C1 segment of cervical spinal cord (tissue), 14 donors: ENCODE data around the gene NFIA.

Experiments used
- DNase-seq, 14 donors: peaks; one replicate each; lab custom pipeline; 2025; lab: John Stamatoyannopoulos, UW

The NFIA gene

DNA sequence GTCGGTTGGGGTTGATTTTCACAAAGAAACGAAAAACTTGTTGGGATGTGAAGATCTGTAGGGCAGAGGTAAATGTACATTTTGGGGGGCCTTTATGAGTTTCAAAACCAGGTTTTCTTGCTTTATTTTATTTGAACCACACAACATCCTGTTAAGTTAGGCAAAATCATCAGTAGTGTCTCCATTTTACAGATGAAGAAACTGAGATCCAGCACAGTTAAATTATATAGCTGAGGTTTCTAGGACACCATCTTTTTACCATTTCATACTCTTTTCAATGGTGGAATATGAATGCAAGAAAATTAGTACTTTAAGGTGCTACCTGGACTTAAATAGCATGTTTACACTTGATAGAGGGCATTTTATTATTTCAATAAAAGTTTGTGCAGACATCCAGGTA, 187.7 kb downstream of the NFIA start:
- DNase-seq, result no peak

DNA sequence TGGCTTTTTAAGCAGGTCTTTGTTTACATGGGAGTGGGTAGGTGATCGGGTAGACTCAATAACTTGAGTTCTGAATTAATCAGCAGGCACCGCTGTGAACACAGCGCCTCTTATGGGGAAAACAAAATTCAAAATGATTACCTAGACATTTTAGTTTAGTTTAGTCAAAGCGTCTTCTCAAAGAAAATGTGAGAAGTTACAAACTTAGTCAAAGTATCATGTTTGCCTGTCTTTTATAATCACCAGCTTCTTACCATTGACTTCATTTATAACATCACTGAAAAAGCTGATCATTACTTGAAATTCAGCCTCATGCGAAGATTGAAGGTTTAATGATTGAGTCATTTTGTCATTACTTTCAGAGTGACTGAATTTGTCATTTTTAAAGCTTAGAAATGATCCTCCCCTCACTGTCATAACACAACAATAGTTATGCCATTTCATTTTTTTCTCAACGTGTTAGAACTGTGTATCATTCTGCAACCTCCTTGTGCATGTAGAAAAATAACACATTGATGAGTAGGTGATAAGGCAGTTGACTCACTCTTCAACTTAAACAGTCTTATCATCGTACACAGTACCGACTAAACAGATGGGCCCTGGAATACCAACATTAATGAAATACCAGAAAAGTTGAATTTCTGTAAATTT, 188.5 kb downstream of the NFIA start:
- no peak for DNase-seq

DNA sequence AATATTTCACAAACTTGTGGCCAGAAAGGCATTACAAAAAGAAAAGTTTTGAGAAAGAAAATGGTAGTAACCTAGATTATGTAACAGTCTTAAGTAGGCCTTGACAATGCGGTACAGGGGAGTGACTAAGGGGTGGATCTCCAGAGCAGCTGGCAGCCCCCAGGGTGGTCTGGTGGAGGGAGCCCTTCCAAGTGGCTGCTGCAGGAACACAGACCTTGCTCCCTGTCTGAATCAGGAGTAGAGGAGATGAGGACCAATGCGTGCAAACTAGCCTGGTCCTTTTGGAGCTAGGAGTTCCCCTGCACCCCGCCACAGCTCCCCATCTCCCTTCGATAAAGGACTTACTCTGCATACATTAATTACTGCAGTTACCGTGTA, 189.0 kb downstream of the NFIA start:
- DNase-seq, result peak in 1 of 14 donors; percentile 78

DNA sequence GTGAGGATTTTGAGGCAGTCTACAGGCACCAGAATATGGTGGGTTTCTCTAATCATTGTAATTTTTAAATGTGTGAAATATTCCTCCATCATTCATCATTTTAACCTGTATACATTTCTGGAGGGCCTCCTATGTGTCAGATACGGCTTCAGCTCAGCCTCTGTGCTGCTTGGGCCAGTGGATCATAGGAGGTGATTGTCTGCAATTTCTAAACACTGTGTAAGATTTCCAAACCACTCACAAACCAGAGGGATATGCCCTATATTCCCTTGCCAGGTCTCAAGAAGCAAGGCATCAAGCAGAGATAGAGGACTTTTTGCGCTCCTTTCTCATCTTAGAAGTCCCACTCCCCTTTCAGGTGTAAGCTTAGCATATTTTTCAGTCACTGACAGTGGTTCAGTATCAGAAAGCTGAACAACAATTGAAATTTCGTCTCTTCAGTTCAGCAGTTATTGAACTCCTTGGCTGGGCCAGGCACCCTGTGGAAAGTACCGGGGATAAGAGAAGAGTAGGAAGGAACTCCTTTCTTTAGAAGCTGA, 190.9 kb downstream of the NFIA start:
- DNase-seq, result peak in 2 of 14 donors; percentile 62 to 73

DNA sequence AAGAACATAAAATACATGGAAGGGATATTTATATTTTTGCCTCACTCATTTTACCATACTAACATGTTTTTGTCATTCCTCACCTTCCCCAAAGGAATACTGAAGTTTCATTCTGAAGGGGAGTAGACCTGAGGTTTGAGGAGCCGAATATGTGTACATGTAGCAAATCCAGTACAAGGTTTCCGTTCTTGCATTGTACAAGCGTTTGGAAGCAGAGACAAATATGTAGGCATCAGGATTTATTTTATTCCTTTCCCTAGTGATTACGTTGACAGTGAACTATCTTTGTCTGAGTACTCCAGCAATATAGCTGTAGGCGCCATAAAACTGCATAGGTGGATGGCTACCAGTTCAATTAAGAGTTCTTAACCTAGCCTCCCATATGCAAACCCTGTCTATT, 191.5 kb downstream of the NFIA start:
- peak in 1 of 14 donors; percentile 63 for DNase-seq

DNA sequence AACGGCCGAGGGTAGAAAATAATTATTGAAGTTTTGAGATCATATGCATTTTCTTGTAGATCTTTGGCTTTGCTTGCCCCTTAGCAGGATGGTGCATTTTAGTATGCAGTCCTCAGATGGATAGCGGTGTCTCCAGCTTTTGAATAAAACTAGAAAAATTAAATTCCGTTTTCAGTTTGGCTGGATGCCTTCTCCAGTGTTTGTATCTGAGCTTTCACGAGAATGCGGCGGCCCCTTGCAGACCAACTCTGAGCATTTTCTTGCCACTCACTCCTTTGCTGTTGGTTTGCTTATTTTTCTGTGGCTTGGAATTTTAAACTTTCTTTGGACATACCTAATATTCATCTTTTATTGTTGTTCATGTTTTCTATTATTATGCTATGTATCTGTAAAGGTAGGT, 192.6 kb downstream of the NFIA start:
- peak in 1 of 14 donors; percentile 17 for DNase-seq

DNA sequence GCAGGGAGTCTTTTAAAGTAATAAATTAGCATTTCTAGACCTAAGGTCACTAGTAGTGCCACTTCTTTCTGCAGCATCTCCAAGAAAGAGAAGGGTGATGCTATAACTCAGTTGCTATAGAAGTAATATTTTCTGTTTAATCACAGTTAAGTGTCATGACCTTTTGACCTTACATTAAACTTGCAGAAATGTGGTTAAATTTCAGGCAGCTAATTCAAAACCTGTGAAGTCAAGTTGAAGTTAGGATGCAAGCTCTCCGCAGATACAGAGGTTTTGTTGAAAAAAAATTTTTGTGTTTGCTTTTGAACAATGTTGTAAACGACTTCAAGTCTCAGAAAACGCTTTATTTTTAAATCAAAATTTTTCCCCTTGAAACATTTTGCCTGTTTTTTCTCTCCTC, 193.9 kb downstream of the NFIA start:
- DNase-seq, result no peak

DNA sequence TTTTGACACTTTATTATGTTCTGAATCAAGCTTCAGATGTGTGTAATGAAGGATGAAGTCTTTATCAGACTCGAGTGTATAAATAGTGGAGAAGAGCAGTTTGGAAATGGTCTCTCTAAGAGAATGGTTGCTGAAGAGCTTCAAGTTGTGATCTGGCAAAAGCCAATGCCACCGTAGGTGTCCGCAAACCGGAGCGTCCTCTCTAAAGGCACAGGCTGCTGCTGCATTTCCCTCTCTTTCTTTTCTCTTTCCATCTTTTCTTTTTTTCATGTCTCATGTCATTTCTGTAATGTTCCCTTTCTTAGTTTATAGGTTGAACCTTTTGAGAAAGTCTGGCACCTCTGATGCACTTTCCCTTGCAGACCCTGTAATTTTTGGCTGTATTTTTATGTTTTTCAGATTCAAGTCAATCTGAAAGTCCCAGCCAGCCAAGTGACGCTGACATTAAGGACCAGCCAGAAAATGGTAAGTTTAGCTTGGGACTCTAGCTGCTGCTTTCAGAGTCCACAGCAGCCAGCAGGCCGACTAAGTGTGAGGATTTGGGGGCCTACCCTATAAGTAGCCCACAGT, 194.8 kb downstream of the NFIA start:
- peak in 1 of 14 donors; percentile 78 for DNase-seq

DNA sequence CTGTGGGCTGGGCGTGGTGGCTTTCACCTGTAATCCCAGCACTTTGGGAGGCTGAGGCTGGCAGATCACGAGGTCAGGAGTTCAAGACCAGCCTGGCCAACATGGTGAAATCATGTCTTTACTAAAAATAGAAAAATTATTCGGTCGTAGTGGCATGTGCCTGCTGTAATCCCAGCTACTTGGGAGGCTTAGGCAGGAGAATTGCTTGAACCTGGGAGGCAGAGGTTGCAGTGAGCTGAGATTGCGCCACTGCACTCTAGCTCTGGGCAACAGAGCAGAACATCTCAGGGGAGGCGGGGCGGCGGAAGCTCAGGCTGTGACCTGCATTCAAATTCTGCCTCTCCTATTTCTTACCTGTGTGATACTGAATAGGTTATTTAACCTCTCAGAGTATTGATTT, 196.1 kb downstream of the NFIA start:
- peak in 1 of 14 donors; percentile 18 for DNase-seq

DNA sequence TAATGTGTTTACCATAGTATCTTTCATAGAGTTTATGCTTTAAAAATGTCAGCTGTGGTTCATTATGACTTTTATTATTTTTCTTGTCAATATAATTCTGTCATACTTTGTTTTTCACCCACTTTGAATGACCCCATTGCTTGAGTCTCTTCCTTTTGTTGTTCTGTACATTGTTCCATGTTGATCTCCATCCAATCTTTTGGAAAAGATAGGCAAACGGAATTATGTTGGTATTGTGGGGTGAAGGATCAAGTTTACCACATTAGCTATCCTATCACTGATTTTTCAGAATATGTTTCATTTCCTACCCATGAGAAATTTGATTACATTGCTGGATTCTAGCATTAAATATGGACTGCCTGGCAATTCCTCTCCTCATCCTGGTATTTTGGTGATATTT, 196.6 kb downstream of the NFIA start:
- no peak for DNase-seq

DNA sequence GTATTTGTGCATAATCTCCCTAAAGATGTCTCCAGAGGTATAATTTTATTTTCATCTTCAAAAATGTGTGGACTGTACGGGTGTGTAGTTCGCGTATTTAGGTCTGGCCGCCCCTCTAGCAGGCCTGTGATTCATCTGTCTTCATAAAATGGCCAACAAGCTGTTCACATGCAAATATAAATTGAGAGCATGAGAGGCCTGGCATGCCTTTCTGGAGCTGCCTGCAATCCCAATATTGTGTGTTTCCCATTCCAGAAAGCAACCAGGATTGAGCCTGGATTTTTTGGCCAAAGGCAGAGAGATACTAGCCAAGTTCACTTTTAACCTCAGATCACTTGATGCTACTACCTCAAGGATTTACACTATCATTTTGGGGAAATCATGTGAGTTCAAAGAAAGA, 197.2 kb downstream of the NFIA start:
- peak in 1 of 14 donors; percentile 86 for DNase-seq

DNA sequence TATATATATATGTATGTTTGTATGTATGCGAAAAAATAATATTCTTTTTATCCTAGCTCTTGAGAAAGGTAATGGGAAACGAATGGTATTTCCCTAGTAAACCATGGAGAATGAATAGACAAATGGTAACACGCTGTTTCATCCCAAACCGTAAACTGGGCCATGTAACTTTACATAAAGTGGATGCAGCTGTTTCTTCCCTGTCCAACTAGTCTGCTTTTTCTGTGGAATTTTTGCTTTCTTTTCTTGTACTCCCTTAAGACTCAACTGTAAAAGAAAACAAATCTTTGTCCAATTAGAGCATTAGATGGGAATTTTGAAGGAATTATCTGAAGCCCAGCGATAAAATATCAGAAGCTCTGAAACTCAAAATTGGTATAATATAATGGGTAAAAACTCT, 198.1 kb downstream of the NFIA start:
- no peak for DNase-seq

DNA sequence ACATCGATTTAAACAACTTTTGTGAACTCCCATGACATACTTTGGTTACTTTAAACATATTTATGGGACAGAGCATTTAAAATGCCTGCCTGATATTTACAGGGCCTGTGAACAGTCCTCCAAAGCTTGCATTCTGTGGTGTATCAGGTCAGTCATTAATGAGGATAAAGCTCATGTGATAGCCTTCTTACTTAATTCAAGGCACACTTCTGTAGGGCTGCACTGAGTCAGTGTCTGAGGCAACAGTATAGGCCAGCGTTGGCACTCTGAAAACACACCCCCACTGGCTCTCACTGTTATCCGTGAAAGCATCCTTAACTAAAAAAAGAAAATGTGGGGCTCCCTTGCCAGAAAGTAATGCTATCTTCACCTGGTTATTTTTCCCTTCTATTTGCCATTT, 200.0 kb downstream of the NFIA start:
- DNase-seq, result no peak

DNA sequence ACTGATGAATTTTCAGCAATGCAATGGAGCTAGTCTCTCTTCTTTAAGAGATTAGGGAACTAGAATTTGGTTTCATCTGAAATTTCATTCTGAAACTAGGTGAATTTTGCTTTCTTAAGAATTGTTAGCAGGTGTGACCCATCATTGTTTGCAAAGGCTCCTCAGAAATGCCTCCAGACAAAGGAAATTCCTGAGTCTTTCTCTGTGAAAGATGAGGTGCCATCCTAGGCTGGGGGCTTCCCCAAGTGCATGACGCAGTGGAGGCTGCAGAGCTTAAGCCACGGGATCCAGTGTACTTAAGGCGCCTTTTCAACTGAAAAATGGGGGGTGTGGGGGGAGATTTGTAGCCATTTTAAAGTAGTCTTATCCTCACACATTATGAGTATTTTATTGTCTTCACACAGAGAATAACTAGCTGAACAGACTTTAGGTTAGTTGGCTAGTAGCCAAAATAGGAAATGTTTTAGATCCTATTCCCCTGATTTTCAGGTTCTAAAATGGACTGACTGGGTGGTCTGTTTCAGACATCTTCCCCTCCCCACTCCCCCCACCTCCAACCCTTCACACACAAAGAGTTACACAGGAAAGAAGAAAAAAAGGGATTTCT, 202.0 kb downstream of the NFIA start:
- no peak for DNase-seq

DNA sequence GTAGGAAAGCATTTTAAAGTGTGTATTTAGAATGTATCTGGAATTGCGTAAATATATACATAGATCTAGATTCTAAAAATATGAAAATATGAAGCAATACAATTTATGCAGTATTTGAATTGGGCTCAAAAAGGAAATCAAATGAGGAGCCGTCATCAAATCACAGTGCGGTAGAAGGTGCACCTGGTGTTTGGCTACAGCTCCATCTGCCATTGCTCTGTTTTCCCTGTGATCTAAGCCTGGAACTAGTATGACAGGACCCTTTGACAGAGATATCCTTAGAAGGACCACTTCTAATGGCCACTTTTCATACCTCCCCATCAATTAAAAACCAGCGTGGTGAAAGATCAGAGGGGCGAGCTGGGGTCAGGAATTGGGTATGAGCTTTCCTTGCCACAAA, 202.6 kb downstream of the NFIA start:
- DNase-seq, result peak in 1 of 14 donors; percentile 54

DNA sequence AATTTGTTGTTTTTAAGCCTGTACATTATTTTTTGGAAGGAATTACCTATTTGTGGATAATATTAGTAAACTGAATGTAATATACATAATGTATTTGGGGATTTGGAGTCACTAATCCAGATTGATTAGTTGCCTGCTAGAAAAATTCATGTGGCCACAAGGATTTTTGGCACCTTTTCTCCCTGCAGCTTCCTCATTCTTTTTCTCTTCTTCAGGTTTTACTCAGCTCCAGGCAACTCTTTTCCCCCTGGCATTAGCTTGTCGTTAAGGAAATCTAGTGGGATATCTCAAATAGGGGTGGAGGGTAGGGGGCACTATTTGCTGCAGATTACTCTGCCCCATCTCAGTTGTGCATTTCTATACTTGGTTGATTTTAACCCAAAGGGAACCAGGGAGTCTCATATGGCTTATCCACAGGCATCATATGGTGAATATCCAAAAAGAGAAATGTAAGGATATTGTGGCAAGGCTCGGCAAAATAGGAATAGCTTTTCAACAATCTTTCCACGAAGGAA, 203.1 kb downstream of the NFIA start:
- DNase-seq, result no peak

DNA sequence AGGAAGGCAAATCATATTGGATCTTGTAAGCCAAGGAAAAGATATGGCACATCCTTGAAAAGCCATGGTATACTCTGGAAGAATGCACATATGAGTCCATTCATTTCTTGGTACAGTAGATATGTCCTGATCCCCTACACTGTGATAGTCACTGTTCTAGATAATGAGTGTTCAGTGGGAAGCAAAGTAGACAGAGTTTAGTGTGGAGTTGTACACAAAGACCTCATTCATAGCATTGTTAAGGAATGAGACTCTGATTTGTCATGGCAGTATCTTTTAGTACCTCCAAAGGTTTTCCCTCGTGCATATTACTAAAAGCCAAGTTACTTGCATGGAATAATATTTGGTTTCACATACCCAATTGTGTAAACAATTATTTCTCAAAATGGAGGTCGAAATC, 204.7 kb downstream of the NFIA start:
- DNase-seq, result no peak

DNA sequence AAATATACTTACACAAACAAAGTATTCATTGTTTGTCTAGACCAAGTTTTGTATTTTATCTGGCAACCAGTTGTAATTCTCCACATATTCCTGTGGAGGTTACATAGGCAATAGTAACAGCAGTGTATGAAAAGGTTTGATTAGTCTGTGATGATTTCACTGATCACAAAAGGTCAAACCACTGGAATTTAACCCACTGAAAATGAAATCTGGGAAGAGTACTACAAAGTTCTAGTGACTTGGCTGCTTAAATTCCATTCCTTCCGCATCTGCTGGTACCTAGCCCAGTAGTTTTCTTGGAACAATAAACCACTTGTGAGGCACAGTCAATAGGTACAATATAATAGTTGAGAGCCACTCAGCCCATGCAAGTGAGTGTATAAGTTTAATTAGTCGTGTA, 205.4 kb downstream of the NFIA start:
- no peak for DNase-seq

DNA sequence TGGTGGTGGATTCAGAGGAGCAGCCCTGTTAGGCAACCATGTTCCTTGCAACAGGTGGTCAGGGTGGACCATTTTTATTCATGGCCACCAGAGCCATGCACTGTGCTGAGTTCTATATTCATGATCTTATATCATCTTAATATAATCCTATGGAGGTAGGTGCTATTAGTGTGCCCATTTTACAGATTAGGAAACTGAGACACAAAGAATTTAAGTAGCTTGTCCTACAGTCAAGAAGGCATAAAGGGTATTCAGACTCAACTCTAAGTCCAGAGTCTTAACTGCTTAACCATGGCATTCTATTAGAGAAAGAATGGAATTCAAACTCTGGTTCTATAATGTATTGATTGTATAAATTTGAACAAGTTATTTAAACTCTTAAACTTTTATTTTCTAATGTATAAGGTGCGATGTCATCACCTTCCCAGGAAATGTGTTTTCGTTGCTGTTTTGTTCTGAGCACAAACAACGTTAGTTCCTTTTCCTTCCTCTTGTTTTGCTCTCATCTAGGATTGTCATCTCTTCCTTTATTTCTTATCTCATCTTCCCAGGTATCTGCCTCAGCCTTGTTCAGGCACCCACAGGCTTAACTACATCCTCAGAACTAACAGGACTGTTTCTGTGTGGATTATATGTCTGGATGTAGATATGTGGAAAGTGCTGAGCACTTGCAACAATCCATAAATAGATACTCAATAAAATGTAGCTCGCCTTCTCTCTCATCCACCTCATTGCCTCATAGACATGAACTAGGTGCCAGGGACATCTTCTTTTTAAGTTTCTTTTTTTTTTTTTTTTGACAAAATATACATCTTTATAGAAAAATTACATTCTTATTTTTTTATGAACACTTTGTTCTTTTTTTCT, 207.1 kb downstream of the NFIA start:
- no peak for DNase-seq

DNA sequence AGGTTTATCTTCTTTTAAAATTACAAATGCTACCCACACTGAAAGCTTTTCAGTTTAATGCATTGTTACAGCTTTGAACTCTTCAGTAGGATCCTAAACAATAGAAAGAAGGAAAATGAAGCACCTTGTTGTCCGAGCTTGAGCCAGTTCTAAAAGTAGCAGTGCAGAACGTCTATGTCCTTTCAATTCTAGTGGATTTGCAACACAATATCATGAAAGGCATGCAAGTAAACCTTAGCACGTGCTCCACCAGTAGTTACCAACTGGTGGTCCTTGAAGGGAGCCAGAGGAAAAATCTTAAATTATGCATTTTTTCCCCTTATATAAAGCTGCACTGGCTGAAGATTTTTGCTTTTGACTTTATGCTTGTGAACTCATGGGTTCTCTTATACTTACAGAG, 208.2 kb downstream of the NFIA start:
- no peak for DNase-seq

DNA sequence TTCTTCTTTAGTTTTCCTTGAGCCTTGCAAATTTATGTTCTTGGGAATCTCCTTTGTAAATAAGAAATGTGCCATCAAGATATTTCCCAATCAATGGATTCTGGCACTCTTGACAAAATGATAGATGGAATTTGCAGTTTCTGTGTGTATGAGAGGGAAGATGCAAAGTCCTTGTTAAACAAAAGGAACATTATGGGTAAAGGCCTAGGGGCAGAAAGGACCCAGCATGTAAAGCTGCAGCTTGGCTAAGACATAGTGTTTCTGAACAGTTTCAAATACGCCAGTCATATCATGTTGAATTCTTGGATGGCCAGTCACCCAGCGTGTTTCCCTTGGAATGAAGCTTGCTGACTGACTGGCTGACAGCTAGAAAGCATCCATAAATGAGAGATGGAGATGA, 210.8 kb downstream of the NFIA start:
- DNase-seq, result no peak

DNA sequence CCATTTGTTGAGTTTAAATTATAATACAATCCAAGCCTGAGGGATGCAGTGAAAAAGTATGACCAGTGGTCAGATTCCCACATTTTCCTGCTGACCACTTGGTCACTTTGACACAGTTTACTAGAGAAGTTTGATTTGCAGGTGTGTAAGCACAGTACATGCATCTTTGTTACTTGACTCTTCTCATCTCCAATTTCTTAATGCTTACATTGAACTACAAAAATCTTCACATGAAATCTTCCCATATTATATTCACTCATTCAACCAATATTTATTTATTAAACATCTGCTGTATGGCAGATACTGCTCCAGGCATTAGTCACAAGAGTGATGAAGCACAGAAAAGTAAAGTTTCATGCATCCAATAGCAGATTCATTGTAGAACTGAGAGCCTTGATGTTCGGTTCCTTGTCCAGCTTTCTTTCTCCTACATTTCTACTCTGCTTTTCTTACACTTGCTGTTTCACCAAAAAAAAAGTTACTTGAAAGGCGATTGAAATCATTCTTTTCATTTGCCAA, 211.7 kb downstream of the NFIA start:
- no peak for DNase-seq
